Calu3 (cell line): ENCODE measurements around the gene CDK14. TPM values are rescaled to one million over a fixed set of nuclear protein-coding genes. Genes with fewer than 3 reads are reported as not detected.
A peak's percentile ranks its signal among the peaks of the same experiment; 100 is the strongest.

ENCODE experiments used
- BruUV-seq: library from RNA; stranded (reverse); fragments of 400-500 nt; replicated peaks from 2 replicates; lab custom pipeline; 2021; lab: Mats Ljungman, UMichigan
- CTCF ChIA-PET: fragments of 300-600 bp; sonication (Branson Sonifier 250); formaldehyde crosslinking; loops from one replicate; lab custom pipeline; 2022; ENCODE audit warnings: antibody characterized with exemption; lab: Charles Lee
- DNase-seq: peaks from one replicate; pipeline ENCODE4 v3.0.0; 2022
- H3K27ac Mint-ChIP-seq: one replicate; pipeline ENCODE4 v1.8.0; 2022; ENCODE audit warnings: mixed read lengths; ENCODE audit not compliant: unreplicated experiment
- H3K27me3 Mint-ChIP-seq: one replicate; pipeline ENCODE4 v1.8.0; 2022; ENCODE audit warnings: mixed read lengths; ENCODE audit not compliant: unreplicated experiment
- H3K36me3 Mint-ChIP-seq: one replicate; pipeline ENCODE4 v1.8.0; 2022; ENCODE audit warnings: mild to moderate bottlenecking, moderate library complexity, mixed read lengths; ENCODE audit not compliant: insufficient read depth, unreplicated experiment
- H3K4me1 Mint-ChIP-seq: one replicate; pipeline ENCODE4 v1.8.0; 2022; ENCODE audit warnings: mild to moderate bottlenecking, low read depth, mixed read lengths; ENCODE audit not compliant: unreplicated experiment
- H3K4me3 Mint-ChIP-seq: one replicate; pipeline ENCODE4 v1.8.0; 2022; ENCODE audit warnings: mild to moderate bottlenecking, low read depth, moderate library complexity, mixed read lengths; ENCODE audit not compliant: unreplicated experiment
- H3K9me3 Mint-ChIP-seq: one replicate; pipeline ENCODE4 v1.8.0; 2022; ENCODE audit warnings: low read depth, mixed read lengths; ENCODE audit not compliant: unreplicated experiment
- intact Hi-C: fragments of 100-400 bp; cut with micrococcal nuclease; formaldehyde crosslinking; loops from one replicate; pipeline ENCODE4 v1.10.0; 2022; ENCODE audit not compliant: unreplicated experiment
- total RNA-seq: library from RNA; stranded (reverse); gene quantifications from 2 replicates; pipeline ENCODE4 v1.2.3, GENCODE V29; 2022
- TF ChIP-seq, protein P1 (sequence below): fragments of 200-600 bp; IDR thresholded peaks from one replicate; pipeline ENCODE4 v1.8.0; 2022; ENCODE audit warnings: antibody characterized with exemption; ENCODE audit not compliant: unreplicated experiment

CDK14 gene
- total RNA-seq, 1 experiment from 2014 or later: 29.4 TPM

DNA sequence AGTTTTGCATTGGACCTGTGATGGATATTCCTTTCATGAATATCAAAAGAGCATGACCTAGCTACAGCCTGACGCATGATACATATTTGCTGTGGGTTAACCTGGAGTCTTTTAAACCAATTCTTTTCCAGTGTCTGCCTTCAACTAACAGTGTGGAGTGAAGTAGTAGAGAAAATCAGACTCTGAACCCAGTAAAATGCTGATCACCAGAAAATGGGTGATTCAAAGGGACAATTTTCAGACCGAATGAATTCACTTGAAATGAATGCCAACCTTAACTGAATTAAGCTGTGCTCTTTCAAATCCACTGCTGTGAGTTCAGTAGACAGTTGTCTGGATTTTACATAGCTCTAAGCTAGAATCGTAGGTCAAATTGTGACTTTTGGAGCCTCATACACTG is 123.0 kb downstream of the CDK14 start:
- Mint-ChIP-seq H3K27me3 (no peaks in the 10 kb centered on the region), H3K36me3 (no peaks in the 10 kb centered on the region), H3K9me3 (no peaks in the 10 kb centered on the region), H3K27ac (no peak overlapping the region), H3K4me3 (no peak overlapping the region), H3K4me1 (peaks cover 9% of the 10 kb centered on the region)
- intact Hi-C loops: no loop called here
- DNase-seq: no peak
- BruUV-seq: no TSS peak
- CTCF ChIA-PET: interaction anchor here (0.6 kb wide), 1 partner anchor 47 kb away, joined by 3 read pairs; no protein-coding TSS in a partner anchor
- TF ChIP-seq, protein P1, sequence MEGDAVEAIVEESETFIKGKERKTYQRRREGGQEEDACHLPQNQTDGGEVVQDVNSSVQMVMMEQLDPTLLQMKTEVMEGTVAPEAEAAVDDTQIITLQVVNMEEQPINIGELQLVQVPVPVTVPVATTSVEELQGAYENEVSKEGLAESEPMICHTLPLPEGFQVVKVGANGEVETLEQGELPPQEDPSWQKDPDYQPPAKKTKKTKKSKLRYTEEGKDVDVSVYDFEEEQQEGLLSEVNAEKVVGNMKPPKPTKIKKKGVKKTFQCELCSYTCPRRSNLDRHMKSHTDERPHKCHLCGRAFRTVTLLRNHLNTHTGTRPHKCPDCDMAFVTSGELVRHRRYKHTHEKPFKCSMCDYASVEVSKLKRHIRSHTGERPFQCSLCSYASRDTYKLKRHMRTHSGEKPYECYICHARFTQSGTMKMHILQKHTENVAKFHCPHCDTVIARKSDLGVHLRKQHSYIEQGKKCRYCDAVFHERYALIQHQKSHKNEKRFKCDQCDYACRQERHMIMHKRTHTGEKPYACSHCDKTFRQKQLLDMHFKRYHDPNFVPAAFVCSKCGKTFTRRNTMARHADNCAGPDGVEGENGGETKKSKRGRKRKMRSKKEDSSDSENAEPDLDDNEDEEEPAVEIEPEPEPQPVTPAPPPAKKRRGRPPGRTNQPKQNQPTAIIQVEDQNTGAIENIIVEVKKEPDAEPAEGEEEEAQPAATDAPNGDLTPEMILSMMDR: no peak

DNA sequence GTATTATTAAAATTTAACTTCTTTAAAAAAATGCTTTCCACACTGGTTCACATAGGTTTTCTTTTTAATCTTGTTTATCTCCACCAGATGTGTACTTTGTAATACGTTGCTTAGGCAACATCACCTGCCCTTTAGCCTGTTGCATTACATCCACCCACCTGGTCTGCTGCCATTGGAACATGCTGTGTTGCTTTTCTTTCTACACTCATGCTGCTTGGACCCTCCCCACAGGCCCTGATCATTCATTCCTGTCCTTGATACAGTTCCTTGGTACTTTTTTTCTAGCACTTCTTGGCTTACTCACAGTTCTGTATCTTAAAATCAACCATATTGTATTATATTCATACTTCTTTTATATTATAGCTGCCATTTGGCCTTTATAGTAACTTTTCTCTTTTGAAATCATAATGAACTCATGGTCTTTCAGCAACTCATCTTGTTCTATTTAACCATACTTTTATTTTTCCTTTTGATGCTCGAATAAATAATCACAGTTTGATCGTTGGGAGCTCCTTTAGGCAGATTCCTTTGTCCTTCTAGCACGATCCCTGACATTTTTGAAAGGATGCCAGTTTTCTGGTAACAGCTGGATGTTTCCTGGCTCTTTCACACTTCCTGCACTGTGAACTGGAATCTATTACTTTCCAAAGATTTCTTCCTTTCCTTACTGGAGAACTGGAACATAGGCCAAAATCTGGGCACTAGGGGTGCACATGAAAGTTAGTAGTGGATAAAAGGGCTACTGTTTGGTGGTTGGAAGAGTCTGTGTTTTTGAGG is 125.1 kb downstream of the CDK14 start:
- Mint-ChIP-seq H3K4me1 (peaks cover 18% of the 10 kb centered on the region), H3K9me3 (no peaks in the 10 kb centered on the region), H3K27me3 (no peaks in the 10 kb centered on the region), H3K4me3 (no peak overlapping the region), H3K36me3 (no peaks in the 10 kb centered on the region), H3K27ac (peak overlapping the region; percentile 39)
- CTCF ChIA-PET: no interaction called here
- TF ChIP-seq, protein P1: no peak
- no TSS peak for BruUV-seq
- intact Hi-C loops: no loop called here
- peak; percentile 16 for DNase-seq

DNA sequence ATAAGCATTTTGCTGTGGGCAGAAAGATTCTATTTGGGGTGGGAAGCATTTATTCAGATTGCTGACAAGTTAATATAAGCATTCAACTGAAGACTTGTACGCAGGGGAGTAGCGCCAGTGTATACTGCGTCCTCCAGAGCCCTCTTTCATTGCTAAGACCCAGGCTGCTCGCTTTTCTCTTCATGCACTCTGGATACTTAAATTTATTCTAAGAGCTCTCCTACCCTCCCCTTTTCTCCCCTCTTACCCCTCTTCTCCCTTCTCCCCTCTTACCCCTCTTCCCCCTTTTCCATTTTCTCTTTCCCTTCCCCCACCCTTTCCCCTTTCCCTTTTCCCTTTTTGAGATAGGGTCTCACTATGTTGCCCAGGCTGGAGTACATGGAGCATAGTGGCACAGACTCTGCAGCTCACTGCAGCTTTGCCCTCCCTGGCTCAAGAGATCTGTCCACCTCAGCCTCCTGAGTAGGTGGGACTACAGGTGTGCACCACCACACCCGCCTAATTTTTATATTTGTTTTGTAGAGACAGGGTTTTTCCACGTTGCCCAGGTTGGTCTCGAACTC is 125.8 kb downstream of the CDK14 start:
- no peak for DNase-seq
- intact Hi-C loops: no loop called here
- TF ChIP-seq, protein P1: no peak
- Mint-ChIP-seq H3K27ac (no peak overlapping the region), H3K4me1 (peaks cover 26% of the 10 kb centered on the region), H3K4me3 (no peak overlapping the region), H3K36me3 (no peaks in the 10 kb centered on the region), H3K9me3 (no peaks in the 10 kb centered on the region), H3K27me3 (no peaks in the 10 kb centered on the region)
- BruUV-seq: no TSS peak
- CTCF ChIA-PET: no interaction called here

DNA sequence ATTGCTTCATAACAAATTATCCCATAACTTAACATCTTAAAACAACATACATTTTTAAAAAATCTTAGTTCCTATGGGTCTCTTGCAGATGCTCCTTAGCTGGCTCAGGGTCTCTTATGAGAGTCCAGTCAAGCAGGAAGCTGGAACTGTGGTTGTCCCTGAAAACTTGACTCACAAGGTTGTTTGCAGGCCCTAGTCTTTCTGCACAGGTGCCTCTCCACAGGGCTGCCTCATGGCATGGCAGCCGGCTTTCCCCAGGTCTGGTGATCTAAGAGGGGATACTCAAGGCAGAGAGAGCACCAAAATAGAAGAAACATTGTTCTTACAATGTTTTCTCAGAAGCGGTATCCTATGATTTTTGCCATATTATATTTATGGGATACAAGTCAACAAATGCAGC is 127.1 kb downstream of the CDK14 start:
- CTCF ChIA-PET: no interaction called here
- TF ChIP-seq, protein P1: no peak
- DNase-seq: no peak
- Mint-ChIP-seq H3K27ac (no peak overlapping the region), H3K4me1 (peaks cover 36% of the 10 kb centered on the region), H3K36me3 (no peaks in the 10 kb centered on the region), H3K4me3 (no peak overlapping the region), H3K27me3 (no peaks in the 10 kb centered on the region), H3K9me3 (no peaks in the 10 kb centered on the region)
- no TSS peak for BruUV-seq
- intact Hi-C loops: no loop called here
